ENCODE results near the gene ERICH6B. TPM values are rescaled to one million over a fixed set of nuclear protein-coding genes. Genes with fewer than 3 reads are reported as not detected.
"Not testable (repeated sequence)": the region's sequence is repeated elsewhere in the genome, so short reads cannot be mapped to it uniquely, and the experiment has no call there.

ERICH6B gene
- total RNA-seq, 4 donors from 2014 or later = not detected

DNA sequence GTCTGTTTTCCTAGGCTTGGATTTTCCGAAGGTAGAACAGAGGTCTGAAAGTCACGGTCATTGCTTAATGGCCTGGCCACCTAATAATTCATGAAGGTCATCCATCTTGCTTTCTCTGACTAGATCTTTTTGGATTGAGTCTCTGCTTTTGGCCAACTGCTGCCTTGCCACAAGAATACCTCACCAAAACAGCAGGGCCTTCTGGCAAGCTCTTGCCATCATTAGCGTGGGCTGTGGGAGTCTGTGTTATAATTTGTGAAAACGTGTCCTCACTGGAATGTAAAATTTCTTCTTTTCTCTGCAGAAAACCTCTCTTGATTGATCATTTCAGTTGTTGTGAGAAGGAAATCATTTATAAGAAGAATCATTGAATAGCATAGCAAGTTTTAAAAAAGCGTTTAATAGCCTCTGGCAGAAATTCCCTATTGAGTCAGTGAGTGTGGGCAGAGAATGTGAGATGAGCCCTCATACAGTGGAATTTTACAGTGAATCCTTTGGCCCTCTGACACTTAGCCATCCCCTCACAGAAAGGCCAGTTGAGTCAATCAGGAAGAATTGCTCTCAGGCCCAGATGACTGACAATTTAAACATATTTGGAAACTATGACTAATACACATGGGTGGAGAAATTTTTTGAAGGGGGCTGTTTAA, 43.2 kb upstream of the ERICH6B start:
- Histone ChIP-seq H3K4me3 (no peak overlapping the region), H3K36me3 (no peaks in the 10 kb centered on the region), H3K4me1 (no peaks in the 10 kb centered on the region), H3K27me3 (no peaks in the 10 kb centered on the region), H3K27ac (no peak overlapping the region), H3K9me3 (peaks cover 0 to 8% (median 0%) of the 10 kb centered on the region in 3 donors)
- WGBS, 2 donors (ENCODE audit: low coverage in 1 of 2) = 66 to 91% methylated on average over 5 of the region's 5 CpGs
- TF ChIP-seq EP300 (IDR thresholded peaks at IDR 0.05) (no peak), POLR2AphosphoS5 (IDR thresholded peaks at IDR 0.05) (no peak), POLR2A (IDR thresholded peaks at IDR 0.05) (no peak)
- TF ChIP-seq, protein P1, sequence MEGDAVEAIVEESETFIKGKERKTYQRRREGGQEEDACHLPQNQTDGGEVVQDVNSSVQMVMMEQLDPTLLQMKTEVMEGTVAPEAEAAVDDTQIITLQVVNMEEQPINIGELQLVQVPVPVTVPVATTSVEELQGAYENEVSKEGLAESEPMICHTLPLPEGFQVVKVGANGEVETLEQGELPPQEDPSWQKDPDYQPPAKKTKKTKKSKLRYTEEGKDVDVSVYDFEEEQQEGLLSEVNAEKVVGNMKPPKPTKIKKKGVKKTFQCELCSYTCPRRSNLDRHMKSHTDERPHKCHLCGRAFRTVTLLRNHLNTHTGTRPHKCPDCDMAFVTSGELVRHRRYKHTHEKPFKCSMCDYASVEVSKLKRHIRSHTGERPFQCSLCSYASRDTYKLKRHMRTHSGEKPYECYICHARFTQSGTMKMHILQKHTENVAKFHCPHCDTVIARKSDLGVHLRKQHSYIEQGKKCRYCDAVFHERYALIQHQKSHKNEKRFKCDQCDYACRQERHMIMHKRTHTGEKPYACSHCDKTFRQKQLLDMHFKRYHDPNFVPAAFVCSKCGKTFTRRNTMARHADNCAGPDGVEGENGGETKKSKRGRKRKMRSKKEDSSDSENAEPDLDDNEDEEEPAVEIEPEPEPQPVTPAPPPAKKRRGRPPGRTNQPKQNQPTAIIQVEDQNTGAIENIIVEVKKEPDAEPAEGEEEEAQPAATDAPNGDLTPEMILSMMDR (IDR thresholded peaks at IDR 0.05) = no peak
- ATAC-seq = no peak

DNA sequence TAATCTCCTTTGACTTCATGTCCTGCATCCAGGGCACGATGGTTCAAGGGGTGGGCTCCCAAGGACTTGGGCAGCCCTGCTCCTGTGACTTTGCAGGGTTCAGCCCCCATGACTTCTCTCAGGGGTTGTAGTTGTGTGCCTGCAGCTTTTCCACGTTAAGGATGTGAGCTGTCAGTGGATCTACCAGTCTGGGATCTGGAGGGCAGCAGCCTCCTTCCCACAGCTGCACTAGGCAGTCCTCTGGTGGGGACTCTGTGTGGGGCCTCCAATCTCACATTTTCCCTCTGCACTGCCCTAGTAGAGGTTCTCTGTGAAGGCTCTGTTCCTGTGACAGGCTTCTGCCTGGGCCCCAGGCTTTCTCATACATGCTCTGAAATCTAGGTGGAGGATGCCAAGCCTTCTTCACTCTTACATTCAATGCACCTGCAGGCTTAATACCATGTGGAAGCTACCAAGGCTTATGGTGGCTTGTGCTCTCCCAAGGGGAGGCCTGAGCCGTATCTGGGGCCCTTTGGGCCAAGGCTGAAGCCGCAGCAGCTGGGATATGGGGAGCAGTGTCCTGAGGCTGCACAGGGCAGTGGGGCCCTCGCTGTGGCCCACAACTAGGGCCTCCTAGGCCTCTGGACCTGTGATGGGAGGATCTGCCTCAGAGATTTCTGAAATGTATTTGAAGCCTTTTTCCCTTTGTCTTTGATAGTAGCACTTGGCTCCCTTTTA, 39.3 kb upstream of the ERICH6B start:
- Histone ChIP-seq H3K27ac (no peak overlapping the region), H3K4me1 (no peaks in the 10 kb centered on the region), H3K4me3 (no peak overlapping the region), H3K27me3 (no peaks in the 10 kb centered on the region), H3K36me3 (no peaks in the 10 kb centered on the region), H3K9me3 (peaks cover 0 to 8% (median 0%) of the 10 kb centered on the region in 3 donors)
- ATAC-seq = no peak
- 80 to 100% methylated on average over 1 of the region's 5 CpGs for WGBS, 2 donors (ENCODE audit: low coverage in 1 of 2)
- TF ChIP-seq EP300 (IDR thresholded peaks at IDR 0.05) (no peak), POLR2AphosphoS5 (IDR thresholded peaks at IDR 0.05) (no peak), POLR2A (IDR thresholded peaks at IDR 0.05) (no peak)
- TF ChIP-seq, protein P1 (IDR thresholded peaks at IDR 0.05) = no peak

DNA sequence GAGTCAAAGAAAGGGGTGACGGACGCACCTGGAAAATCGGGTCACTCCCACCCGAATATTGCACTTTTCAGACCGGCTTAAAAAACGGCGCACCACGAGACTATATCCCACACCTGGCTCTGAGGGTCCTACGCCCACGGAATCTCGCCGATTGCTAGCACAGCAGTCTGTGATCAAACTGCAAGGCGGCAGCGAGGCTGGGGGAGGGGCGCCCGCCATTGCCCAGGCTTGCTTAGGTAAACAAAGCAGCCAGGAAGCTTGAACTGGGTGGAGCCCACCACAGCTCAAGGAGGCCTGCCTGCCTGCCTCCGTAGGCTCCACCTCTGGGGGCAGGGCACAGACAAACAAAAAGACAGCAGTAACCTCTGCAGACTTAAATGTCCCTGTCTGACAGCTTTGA, 29.7 kb upstream of the ERICH6B start:
- H3K27me3 ChIP-seq, H3K36me3 ChIP-seq, H3K4me1 ChIP-seq, H3K27ac ChIP-seq, ATAC-seq, H3K4me3 ChIP-seq: not testable (repeated sequence)
- no CpG with 5 or more reads among the region's 17 CpGs for WGBS, 2 donors (ENCODE audit: low coverage in 1 of 2)
- peaks cover 0 to 14% (median 0%) of the 10 kb centered on the region in 3 donors for H3K9me3 ChIP-seq

DNA sequence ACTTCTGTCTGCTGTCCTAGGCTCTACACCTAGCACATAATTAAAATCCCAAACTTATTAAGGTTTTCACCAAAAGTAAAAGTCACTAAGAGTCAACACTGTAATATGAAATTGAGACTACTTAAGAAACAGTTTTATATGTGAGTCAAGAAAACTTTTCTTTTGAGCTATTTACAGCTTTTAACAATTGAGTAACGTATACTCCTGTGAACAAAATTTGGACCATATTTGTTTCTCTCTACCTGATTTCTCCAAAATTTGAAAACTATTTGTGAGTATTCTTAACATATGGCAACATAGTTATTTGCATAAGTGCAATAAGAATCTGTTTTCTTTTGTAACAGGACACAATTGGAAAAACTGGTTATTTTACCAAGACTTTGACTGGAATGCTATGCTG, 26.6 kb upstream of the ERICH6B start:
- Histone ChIP-seq H3K9me3 (peaks cover 0 to 14% (median 0%) of the 10 kb centered on the region in 3 donors), H3K27me3 (peaks cover 10% of the 10 kb centered on the region)
- not testable (repeated sequence) for ATAC-seq, H3K4me3 ChIP-seq, H3K4me1 ChIP-seq, H3K27ac ChIP-seq, H3K36me3 ChIP-seq
- 93 to 94% methylated on average over 1 of the region's 1 CpG for WGBS, 2 donors (ENCODE audit: low coverage in 1 of 2)

DNA sequence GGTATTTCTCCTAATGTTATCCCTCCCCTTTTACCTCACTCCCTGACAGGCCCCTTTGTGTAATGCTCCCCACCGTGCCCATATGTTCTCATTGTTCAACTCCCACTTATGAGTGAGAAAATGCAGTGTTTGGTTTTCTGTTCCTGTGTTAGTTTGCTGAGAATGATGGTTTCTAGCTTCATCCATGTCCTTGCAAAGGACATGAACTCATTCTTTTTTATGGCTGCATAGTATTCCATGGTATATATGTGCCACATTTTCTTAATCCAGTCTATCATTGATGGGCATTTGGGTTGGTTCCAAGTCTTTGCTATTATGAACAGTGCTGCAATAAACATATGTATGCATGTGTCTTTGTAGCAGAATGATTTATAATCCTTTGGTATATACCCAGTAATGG, 19.8 kb upstream of the ERICH6B start:
- not testable (repeated sequence) for ATAC-seq, H3K27ac ChIP-seq, H3K9me3 ChIP-seq, H3K4me3 ChIP-seq, H3K4me1 ChIP-seq, H3K36me3 ChIP-seq
- peaks cover 17% of the 10 kb centered on the region for H3K27me3 ChIP-seq
- WGBS, 2 donors (ENCODE audit: low coverage in 1 of 2) = 80 to 100% methylated on average over 1 of the region's 1 CpG

DNA sequence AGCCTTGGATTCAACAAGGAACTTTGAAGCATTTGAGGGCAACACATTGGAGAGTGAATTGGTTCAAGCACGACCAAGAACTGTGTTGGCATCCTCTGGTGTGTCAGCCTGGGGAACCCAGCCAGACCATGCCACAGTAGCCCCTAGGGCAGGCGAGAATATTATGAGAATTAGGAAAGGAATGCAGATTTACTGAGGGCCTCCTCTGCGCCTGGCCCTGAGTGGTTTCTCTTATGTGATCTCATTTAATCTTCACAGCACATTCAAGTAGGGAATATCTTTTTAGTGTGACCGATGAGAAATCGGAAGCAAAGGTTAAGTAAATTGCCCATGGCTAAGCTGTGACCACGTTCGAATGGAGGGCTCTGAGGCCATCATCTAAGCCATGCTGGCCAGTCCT, 15.3 kb upstream of the ERICH6B start:
- Histone ChIP-seq H3K27me3 (peaks cover 24% of the 10 kb centered on the region), H3K4me1 (no peaks in the 10 kb centered on the region), H3K36me3 (no peaks in the 10 kb centered on the region), H3K9me3 (no peaks in the 10 kb centered on the region), H3K27ac (no peak overlapping the region), H3K4me3 (no peak overlapping the region)
- WGBS, 2 donors (ENCODE audit: low coverage in 1 of 2) = 77% methylated on average over 7 of the region's 7 CpGs; no CpG with 5 or more reads in 1 of the 2 donors
- ATAC-seq = no peak
- TF ChIP-seq EP300 (IDR thresholded peaks at IDR 0.05) (no peak), POLR2A (IDR thresholded peaks at IDR 0.05) (no peak), POLR2AphosphoS5 (IDR thresholded peaks at IDR 0.05) (no peak)
- TF ChIP-seq, protein P1 (IDR thresholded peaks at IDR 0.05) = no peak

Measured in gastroesophageal sphincter (tissue), 4 donors.